A549 (cell line): ENCODE data around the gene CTSV.
"Not testable (repeated sequence)": the region's sequence is repeated elsewhere in the genome, so short reads cannot be mapped to it uniquely, and the experiment has no call there.

Experiments used
- EP300 ChIP-seq, 2 experiments: fragments of >200 bp; sonication (Bioruptor Twin); formaldehyde crosslinking; IDR thresholded peaks; 2 replicates in 1 of 2; 3 replicates in 1 of 2; pipeline ENCODE4 v1.6.1; 2016 to 2017
- FOSB ChIP-seq: fragments of 250-450 bp; sonication (Bioruptor Pico); IDR thresholded peaks from 2 replicates; pipeline ENCODE4 v1.5.0; 2020; ENCODE audit warnings: mild to moderate bottlenecking, moderate library complexity
- FOSL2 ChIP-seq, 2 experiments: fragments of 450-650 bp in 1 of 2; fragments of >200 bp in 1 of 2; sonication (Bioruptor Twin) in 1 of 2; formaldehyde crosslinking; IDR thresholded peaks; 2 replicates each; pipeline versions ENCODE4 v1.5.0 to v1.6.1; 2016 to 2020; ENCODE audit warnings: mild to moderate bottlenecking in 1 of 2, moderate library complexity in 1 of 2
- HDAC2 ChIP-seq: fragments of 200-600 bp; sonication (generic); IDR thresholded peaks from 2 replicates; pipeline ENCODE4 v1.6.1; 2016
- POLR2A ChIP-seq: IDR thresholded peaks from 2 replicates; pipeline ENCODE4 v1.6.1; 2012; ENCODE audit warnings: mild to moderate bottlenecking, low read length
- TF ChIP-seq, protein P1 (sequence below): fragments of 200-600 bp; sonication (generic); IDR thresholded peaks from 2 replicates; pipeline ENCODE4 v1.6.1; 2016; ENCODE audit warnings: antibody characterized with exemption, mild to moderate bottlenecking, moderate library complexity
- TF ChIP-seq, protein P2 (sequence below): IDR thresholded peaks from 2 replicates; pipeline ENCODE4 v1.6.1; 2012; ENCODE audit warnings: low read depth, borderline replicate concordance
- TF ChIP-seq, protein P3 (sequence below): fragments of >200 bp; sonication (Bioruptor Twin); formaldehyde crosslinking; IDR thresholded peaks from 3 replicates; pipeline ENCODE4 v1.5.1; 2016
- TF ChIP-seq, protein P4 (sequence below): IDR thresholded peaks from 2 replicates; pipeline ENCODE4 v1.6.1; 2012

DNA sequence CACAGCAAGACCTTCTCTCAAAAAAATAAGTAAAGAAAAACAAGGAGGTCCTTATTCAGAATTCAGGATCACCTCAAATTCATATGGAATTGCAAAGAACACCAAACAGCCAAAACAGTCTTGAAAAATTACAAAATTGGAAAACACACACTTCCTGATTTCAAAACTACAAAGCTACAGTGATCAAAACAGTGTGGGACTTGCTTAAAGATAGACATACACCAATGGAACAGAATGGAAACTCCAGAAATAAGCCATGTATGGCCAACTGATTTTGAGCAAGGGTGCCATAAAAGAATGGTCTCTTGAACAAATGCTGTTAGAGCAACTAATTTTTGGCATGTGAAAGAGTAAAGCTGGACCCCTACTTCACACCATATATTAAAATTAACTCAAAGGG is 36.7 kb downstream of the CTSV start:
- TF ChIP-seq, protein P1, sequence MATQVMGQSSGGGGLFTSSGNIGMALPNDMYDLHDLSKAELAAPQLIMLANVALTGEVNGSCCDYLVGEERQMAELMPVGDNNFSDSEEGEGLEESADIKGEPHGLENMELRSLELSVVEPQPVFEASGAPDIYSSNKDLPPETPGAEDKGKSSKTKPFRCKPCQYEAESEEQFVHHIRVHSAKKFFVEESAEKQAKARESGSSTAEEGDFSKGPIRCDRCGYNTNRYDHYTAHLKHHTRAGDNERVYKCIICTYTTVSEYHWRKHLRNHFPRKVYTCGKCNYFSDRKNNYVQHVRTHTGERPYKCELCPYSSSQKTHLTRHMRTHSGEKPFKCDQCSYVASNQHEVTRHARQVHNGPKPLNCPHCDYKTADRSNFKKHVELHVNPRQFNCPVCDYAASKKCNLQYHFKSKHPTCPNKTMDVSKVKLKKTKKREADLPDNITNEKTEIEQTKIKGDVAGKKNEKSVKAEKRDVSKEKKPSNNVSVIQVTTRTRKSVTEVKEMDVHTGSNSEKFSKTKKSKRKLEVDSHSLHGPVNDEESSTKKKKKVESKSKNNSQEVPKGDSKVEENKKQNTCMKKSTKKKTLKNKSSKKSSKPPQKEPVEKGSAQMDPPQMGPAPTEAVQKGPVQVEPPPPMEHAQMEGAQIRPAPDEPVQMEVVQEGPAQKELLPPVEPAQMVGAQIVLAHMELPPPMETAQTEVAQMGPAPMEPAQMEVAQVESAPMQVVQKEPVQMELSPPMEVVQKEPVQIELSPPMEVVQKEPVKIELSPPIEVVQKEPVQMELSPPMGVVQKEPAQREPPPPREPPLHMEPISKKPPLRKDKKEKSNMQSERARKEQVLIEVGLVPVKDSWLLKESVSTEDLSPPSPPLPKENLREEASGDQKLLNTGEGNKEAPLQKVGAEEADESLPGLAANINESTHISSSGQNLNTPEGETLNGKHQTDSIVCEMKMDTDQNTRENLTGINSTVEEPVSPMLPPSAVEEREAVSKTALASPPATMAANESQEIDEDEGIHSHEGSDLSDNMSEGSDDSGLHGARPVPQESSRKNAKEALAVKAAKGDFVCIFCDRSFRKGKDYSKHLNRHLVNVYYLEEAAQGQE: not testable (repeated sequence)
- TF ChIP-seq, protein P2, sequence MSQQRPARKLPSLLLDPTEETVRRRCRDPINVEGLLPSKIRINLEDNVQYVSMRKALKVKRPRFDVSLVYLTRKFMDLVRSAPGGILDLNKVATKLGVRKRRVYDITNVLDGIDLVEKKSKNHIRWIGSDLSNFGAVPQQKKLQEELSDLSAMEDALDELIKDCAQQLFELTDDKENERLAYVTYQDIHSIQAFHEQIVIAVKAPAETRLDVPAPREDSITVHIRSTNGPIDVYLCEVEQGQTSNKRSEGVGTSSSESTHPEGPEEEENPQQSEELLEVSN: not testable (repeated sequence)
- not testable (repeated sequence) for TF ChIP-seq EP300 (IDR thresholded peaks at IDR 0.05); FOSB (CRISPR knock-in tag); FOSL2 (IDR thresholded peaks at IDR 0.05); FOSL2 (CRISPR knock-in tag; IDR thresholded peaks at IDR 0.05); HDAC2; POLR2A
- TF ChIP-seq, protein P3, sequence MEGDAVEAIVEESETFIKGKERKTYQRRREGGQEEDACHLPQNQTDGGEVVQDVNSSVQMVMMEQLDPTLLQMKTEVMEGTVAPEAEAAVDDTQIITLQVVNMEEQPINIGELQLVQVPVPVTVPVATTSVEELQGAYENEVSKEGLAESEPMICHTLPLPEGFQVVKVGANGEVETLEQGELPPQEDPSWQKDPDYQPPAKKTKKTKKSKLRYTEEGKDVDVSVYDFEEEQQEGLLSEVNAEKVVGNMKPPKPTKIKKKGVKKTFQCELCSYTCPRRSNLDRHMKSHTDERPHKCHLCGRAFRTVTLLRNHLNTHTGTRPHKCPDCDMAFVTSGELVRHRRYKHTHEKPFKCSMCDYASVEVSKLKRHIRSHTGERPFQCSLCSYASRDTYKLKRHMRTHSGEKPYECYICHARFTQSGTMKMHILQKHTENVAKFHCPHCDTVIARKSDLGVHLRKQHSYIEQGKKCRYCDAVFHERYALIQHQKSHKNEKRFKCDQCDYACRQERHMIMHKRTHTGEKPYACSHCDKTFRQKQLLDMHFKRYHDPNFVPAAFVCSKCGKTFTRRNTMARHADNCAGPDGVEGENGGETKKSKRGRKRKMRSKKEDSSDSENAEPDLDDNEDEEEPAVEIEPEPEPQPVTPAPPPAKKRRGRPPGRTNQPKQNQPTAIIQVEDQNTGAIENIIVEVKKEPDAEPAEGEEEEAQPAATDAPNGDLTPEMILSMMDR: not testable (repeated sequence)
- TF ChIP-seq, protein P4, sequence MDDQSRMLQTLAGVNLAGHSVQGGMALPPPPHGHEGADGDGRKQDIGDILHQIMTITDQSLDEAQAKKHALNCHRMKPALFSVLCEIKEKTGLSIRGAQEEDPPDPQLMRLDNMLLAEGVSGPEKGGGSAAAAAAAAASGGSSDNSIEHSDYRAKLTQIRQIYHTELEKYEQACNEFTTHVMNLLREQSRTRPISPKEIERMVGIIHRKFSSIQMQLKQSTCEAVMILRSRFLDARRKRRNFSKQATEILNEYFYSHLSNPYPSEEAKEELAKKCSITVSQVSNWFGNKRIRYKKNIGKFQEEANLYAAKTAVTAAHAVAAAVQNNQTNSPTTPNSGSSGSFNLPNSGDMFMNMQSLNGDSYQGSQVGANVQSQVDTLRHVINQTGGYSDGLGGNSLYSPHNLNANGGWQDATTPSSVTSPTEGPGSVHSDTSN: not testable (repeated sequence)
